HepG2 (cell line): ENCODE measurements around the gene MGLL. TPM values are rescaled to one million over a fixed set of nuclear protein-coding genes. Genes with fewer than 3 reads are reported as not detected.

Source experiments
- ATAC-seq: fragments of 200-7000 bp; cut with Tn5 transposase; 3 replicates; pipeline ENCODE4 v1.9.1; 2020; ENCODE audit warnings: mild to moderate bottlenecking, moderate library complexity
- BruUV-seq: library from RNA; stranded (reverse); fragments of 400-500 nt; replicated peaks from 2 replicates; lab custom pipeline; 2021; lab: Mats Ljungman, UMichigan
- CTCF ChIA-PET: fragments of 300-600 bp; formaldehyde crosslinking; extraction: SDS; loops from one replicate; lab custom pipeline; 2021; ENCODE audit warnings: low total read pairs, inconsistent platforms, low intra/inter-chr PET ratio; lab: Yijun Ruan, JAX
- POLR2A ChIA-PET: fragments of 350-600 bp; sonication (Branson Sonifier 250); formaldehyde crosslinking; loops from one replicate; lab custom pipeline; 2020; ENCODE audit warnings: antibody characterized with exemption, inconsistent platforms; lab: Yijun Ruan, JAX
- DNase-seq: peaks from one replicate; pipeline ENCODE4 v3.0.0-alpha.2; 2015; ENCODE audit warnings: low spot score
- FAIRE-seq: peaks from 3 replicates; lab custom pipeline; 2011; peaks lifted over from hg19 to GRCh38; lab: Jason Lieb, UNC
- H2AFZ ChIP-seq: one replicate; pipeline ENCODE4 v1.6.1; 2011; ENCODE audit warnings: low read length, inconsistent platforms
- H3K27ac ChIP-seq: fragments of 300-600 bp; 3 replicates; pipeline ENCODE4 v1.8.0; 2011; ENCODE audit warnings: mixed run types, mild to moderate bottlenecking, mixed read lengths, low read length, inconsistent platforms; ENCODE audit not compliant: insufficient read depth; ENCODE audit errors: extremely low read length
- H3K27me3 ChIP-seq, 2 experiments: fragments of 200-600 bp in 1 of 2; 2 replicates in 1 of 2; 3 replicates in 1 of 2; pipeline versions ENCODE4 v1.6.0 to v1.8.0; 2011; ENCODE audit warnings: low read length in 2 of 2, mild to moderate bottlenecking in 2 of 2, moderate library complexity in 2 of 2, inconsistent platforms in 1 of 2; ENCODE audit not compliant: insufficient read depth in 2 of 2, control insufficient read depth in 1 of 2
- H3K36me3 ChIP-seq, 2 experiments: fragments of 200-600 bp in 1 of 2; replicated peaks in 1 of 2; 2 replicates in 1 of 2; 3 replicates in 1 of 2; pipeline versions ENCODE4 v1.5.1 to v1.8.0; 2011; ENCODE audit warnings: low read length in 2 of 2, inconsistent platforms in 1 of 2; ENCODE audit not compliant: insufficient read depth in 2 of 2, control insufficient read depth in 1 of 2
- H3K4me1 ChIP-seq: 2 replicates; pipeline ENCODE4 v1.5.1; 2012; ENCODE audit warnings: low read length, inconsistent platforms; ENCODE audit not compliant: insufficient read depth
- H3K4me2 ChIP-seq: 2 replicates; pipeline ENCODE4 v1.6.0; 2011; ENCODE audit warnings: low read depth, low read length, inconsistent platforms
- H3K4me3 ChIP-seq, 3 experiments: fragments of 200-600 bp in 1 of 3; sonication (generic), shearing (Covaris generic) in 1 of 3; replicated peaks in 1 of 3; 2 replicates each; pipeline ENCODE4 v1.5.1; 2011 to 2016; ENCODE audit warnings: low read length in 3 of 3, inconsistent platforms in 2 of 3, low read depth in 2 of 3, mild to moderate bottlenecking in 2 of 3, control low read depth in 1 of 3, mixed read lengths in 1 of 3; ENCODE audit not compliant: insufficient read depth in 1 of 3
- H3K79me2 ChIP-seq: one replicate; pipeline ENCODE4 v1.6.1; 2011; ENCODE audit warnings: low read length, inconsistent platforms; ENCODE audit not compliant: insufficient read depth
- H3K9ac ChIP-seq: 2 replicates; pipeline ENCODE4 v1.6.0; 2011; ENCODE audit warnings: mild to moderate bottlenecking, low read depth, low read length, inconsistent platforms; ENCODE audit not compliant: insufficient read depth
- H3K9me3 ChIP-seq: 2 replicates; pipeline ENCODE4 v1.5.1; 2012; ENCODE audit warnings: mild to moderate bottlenecking, low read length
- H4K20me1 ChIP-seq: 2 replicates; pipeline ENCODE4 v1.6.0; 2011; ENCODE audit warnings: inconsistent platforms, mild to moderate bottlenecking, low read length, moderate library complexity; ENCODE audit not compliant: insufficient read depth
- CEBPG ChIP-seq: IDR thresholded peaks from 2 replicates; pipeline ENCODE4 v1.6.1; 2016
- DNMT3B ChIP-seq: conservative IDR thresholded peaks from 2 replicates; pipeline ENCODE4 v1.6.1; 2016; ENCODE audit warnings: missing biosample characterization, control low read depth
- GTF3A ChIP-seq: sonication (generic); formaldehyde crosslinking; conservative IDR thresholded peaks from 2 replicates; pipeline ENCODE4 v1.4.0; 2020; ENCODE audit warnings: mild to moderate bottlenecking, missing genetic modification reagents
- MYNN ChIP-seq: sonication (generic); formaldehyde crosslinking; IDR thresholded peaks from 2 replicates; pipeline ENCODE4 v1.4.0; 2020; ENCODE audit warnings: mild to moderate bottlenecking, low read depth, missing genetic modification reagents
- ZBED4 ChIP-seq: sonication (generic); formaldehyde crosslinking; IDR thresholded peaks from 2 replicates; pipeline ENCODE4 v1.4.0; 2020; ENCODE audit warnings: missing genetic modification reagents, borderline replicate concordance
- ZNF335 ChIP-seq: sonication (generic); formaldehyde crosslinking; IDR thresholded peaks from 2 replicates; pipeline ENCODE4 v1.4.0; 2020; ENCODE audit warnings: missing genetic modification reagents
- ZNF337 ChIP-seq: sonication (generic); formaldehyde crosslinking; IDR thresholded peaks from 2 replicates; pipeline ENCODE4 v1.5.1; 2020; ENCODE audit warnings: missing genetic modification reagents, low read depth, mild to moderate bottlenecking, borderline replicate concordance
- ZNF33A ChIP-seq: sonication (generic); formaldehyde crosslinking; IDR thresholded peaks from 2 replicates; pipeline ENCODE4 v1.5.1; 2020; ENCODE audit warnings: missing genetic modification reagents, mild to moderate bottlenecking, moderate library complexity, borderline replicate concordance
- ZNF775 ChIP-seq: sonication (generic); formaldehyde crosslinking; IDR thresholded peaks from 2 replicates; pipeline ENCODE4 v1.4.0; 2020; ENCODE audit warnings: missing genetic modification reagents, mild to moderate bottlenecking, moderate library complexity, borderline replicate concordance
- WGBS: methylation state at CpG from one replicate; pipeline ENCODE4 v1.1.6; 2017; ENCODE audit warnings: low lambda C conversion rate; 5-methylcytosine and 5-hydroxymethylcytosine counted together
- in situ Hi-C: cut with HindIII; loops from 2 replicates; pipeline ENCODE4 v1.10.0; 2017; ENCODE audit warnings: low pct_unique_long_range_greater_than_20kb; ENCODE audit not compliant: extremely low pct_ligation_motif_present
- intact Hi-C: fragments of 100-400 bp; cut with micrococcal nuclease; formaldehyde crosslinking; loops from one replicate; pipeline ENCODE4 v1.10.0; 2022; ENCODE audit not compliant: unreplicated experiment
- polyA plus RNA-seq, 8 experiments: library from polyadenylated mRNA; depleted of rRNA in 3 of 8; stranded (reverse) in 7 of 8; unstranded in 1 of 8; fragments of >200 nt; fragmentation: Illumina TruSeq in 4 of 8; extraction: Trizol in 4 of 8; gene quantifications; 2 replicates each; pipeline versions ENCODE4 v1.2.1 to v1.2.3, GENCODE V29; 2011 to 2016; ENCODE audit warnings: low read depth in 4 of 8, missing spikeins in 1 of 8, mixed read lengths in 1 of 8; ENCODE audit not compliant: insufficient read depth in 1 of 8
- total RNA-seq, 5 experiments: library from RNA; depleted of rRNA; stranded (reverse); fragments of >200 nt; fragmentation: Illumina TruSeq; extraction: Trizol; gene quantifications; 2 replicates each; pipeline ENCODE4 v1.2.3, GENCODE V29; 2016; ENCODE audit warnings: low read depth in 1 of 5
- TF ChIP-seq, protein P1 (sequence below): IDR thresholded peaks from 2 replicates; pipeline ENCODE4 v1.6.1; 2016
- TF ChIP-seq, protein P2 (sequence below): sonication (generic); formaldehyde crosslinking; IDR thresholded peaks from 2 replicates; pipeline ENCODE4 v1.4.0; 2020; ENCODE audit warnings: mild to moderate bottlenecking, missing genetic modification reagents
- TF ChIP-seq, protein P3 (sequence below): sonication (generic); formaldehyde crosslinking; IDR thresholded peaks from 2 replicates; pipeline ENCODE4 v1.9.0; 2021; ENCODE audit warnings: missing genetic modification reagents, borderline replicate concordance
- TF ChIP-seq, protein P4 (sequence below): sonication (generic); formaldehyde crosslinking; IDR thresholded peaks from 2 replicates; pipeline ENCODE4 v1.8.1; 2023; ENCODE audit warnings: missing genetic modification reagents, inconsistent platforms, borderline replicate concordance

MGLL gene
- total and polyA plus RNA-seq, 2 of the 13 experiments (the other 11 are each of a cell fraction or from before 2014, with no cell fraction given): not detected

GRCh38 chr3:127690823-127691452, 131.4 kb downstream of the MGLL start:
- peaks cover 0 to 6% of the 10 kb centered on the region in 2 experiments; a peak in 2 of 5 replicates for H3K27me3 ChIP-seq
- FAIRE-seq (peak; percentile 8), DNase-seq (peak; percentile 59), ATAC-seq (peak; percentile 99)
- in situ Hi-C loops (loop anchor here (5.0 kb wide), 1 partner anchor 141 kb away; no protein-coding TSS in a partner anchor), intact Hi-C loops (loop anchor here (1.0 to 10.0 kb wide), 3 partner anchors 96 to 280 kb away; partner anchors contain the start of genes MCM2 and TPRA1)
- H3K9me3 ChIP-seq: no peaks in the 10 kb centered on the region
- no peak overlapping the region for H3K27ac ChIP-seq
- H4K20me1 ChIP-seq: no peaks in the 10 kb centered on the region
- peaks cover 7% of the 10 kb centered on the region for H3K4me1 ChIP-seq
- no peak overlapping the region for H2AFZ ChIP-seq
- H3K36me3 ChIP-seq: no peaks in the 10 kb centered on the region
- POLR2A ChIA-PET: interaction anchor here (0.6 kb wide), 1 partner anchor 664 kb away, joined by 5 read pairs; no protein-coding TSS in a partner anchor
- CTCF ChIA-PET: interaction anchor here (1.3 to 1.8 kb wide), 3 partner anchors 141 to 280 kb away, joined by 3 to 6 read pairs (median 4); no protein-coding TSS in a partner anchor
- H3K79me2 ChIP-seq: no peaks in the 10 kb centered on the region
- 0 out of 2 replicates have a peak overlapping the region, but pooled peaks have one; percentile 38 for H3K9ac ChIP-seq
- peak overlapping the region in 1 of 3 experiments; percentile 13; a peak in 1 of 6 replicates for H3K4me3 ChIP-seq
- no TSS peak for BruUV-seq
- WGBS: 89% methylated on average over 1 of the region's 4 CpGs
- H3K4me2 ChIP-seq: peak overlapping the region; percentile 36; the same call in 1 of the 2 replicates
- no peak for TF ChIP-seq DNMT3B (CRISPR knock-in tag)
- no peak for TF ChIP-seq GTF3A (CRISPR knock-in tag)
- TF ChIP-seq, protein P1, sequence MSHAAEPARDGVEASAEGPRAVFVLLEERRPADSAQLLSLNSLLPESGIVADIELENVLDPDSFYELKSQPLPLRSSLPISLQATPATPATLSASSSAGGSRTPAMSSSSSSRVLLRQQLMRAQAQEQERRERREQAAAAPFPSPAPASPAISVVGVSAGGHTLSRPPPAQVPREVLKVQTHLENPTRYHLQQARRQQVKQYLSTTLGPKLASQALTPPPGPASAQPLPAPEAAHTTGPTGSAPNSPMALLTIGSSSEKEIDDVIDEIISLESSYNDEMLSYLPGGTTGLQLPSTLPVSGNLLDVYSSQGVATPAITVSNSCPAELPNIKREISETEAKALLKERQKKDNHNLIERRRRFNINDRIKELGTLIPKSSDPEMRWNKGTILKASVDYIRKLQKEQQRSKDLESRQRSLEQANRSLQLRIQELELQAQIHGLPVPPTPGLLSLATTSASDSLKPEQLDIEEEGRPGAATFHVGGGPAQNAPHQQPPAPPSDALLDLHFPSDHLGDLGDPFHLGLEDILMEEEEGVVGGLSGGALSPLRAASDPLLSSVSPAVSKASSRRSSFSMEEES: no peak
- TF ChIP-seq ZNF335 (CRISPR knock-in tag): no peak
- TF ChIP-seq ZNF775 (CRISPR knock-in tag): no peak
- TF ChIP-seq, protein P2, sequence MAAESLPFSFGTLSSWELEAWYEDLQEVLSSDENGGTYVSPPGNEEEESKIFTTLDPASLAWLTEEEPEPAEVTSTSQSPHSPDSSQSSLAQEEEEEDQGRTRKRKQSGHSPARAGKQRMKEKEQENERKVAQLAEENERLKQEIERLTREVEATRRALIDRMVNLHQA (CRISPR knock-in tag): no peak
- TF ChIP-seq MYNN (CRISPR knock-in tag): no peak
- no peak for TF ChIP-seq ZNF33A (CRISPR knock-in tag)
- no peak for TF ChIP-seq ZNF337 (CRISPR knock-in tag)
- TF ChIP-seq, protein P3, sequence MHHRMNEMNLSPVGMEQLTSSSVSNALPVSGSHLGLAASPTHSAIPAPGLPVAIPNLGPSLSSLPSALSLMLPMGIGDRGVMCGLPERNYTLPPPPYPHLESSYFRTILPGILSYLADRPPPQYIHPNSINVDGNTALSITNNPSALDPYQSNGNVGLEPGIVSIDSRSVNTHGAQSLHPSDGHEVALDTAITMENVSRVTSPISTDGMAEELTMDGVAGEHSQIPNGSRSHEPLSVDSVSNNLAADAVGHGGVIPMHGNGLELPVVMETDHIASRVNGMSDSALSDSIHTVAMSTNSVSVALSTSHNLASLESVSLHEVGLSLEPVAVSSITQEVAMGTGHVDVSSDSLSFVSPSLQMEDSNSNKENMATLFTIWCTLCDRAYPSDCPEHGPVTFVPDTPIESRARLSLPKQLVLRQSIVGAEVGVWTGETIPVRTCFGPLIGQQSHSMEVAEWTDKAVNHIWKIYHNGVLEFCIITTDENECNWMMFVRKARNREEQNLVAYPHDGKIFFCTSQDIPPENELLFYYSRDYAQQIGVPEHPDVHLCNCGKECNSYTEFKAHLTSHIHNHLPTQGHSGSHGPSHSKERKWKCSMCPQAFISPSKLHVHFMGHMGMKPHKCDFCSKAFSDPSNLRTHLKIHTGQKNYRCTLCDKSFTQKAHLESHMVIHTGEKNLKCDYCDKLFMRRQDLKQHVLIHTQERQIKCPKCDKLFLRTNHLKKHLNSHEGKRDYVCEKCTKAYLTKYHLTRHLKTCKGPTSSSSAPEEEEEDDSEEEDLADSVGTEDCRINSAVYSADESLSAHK (CRISPR knock-in tag): no peak
- TF ChIP-seq, protein P4, sequence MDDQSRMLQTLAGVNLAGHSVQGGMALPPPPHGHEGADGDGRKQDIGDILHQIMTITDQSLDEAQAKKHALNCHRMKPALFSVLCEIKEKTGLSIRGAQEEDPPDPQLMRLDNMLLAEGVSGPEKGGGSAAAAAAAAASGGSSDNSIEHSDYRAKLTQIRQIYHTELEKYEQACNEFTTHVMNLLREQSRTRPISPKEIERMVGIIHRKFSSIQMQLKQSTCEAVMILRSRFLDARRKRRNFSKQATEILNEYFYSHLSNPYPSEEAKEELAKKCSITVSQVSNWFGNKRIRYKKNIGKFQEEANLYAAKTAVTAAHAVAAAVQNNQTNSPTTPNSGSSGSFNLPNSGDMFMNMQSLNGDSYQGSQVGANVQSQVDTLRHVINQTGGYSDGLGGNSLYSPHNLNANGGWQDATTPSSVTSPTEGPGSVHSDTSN (CRISPR knock-in tag): no peak
- TF ChIP-seq CEBPG (CRISPR knock-in tag): no peak
- TF ChIP-seq ZBED4 (CRISPR knock-in tag): peak; percentile 61; the same call in 1 of the 2 replicates
